Fibroblast of skin of back (primary cell): ENCODE measurements around the gene CHMP2B.
"Not testable (repeated sequence)": the region's sequence is repeated elsewhere in the genome, so short reads cannot be mapped to it uniquely, and the experiment has no call there.

Experiments
- DNase-seq: peaks from one replicate; pipeline ENCODE4 v3.0.0-alpha.2; 2013

CHMP2B gene

GRCh38 chr3:87233805-87234204 is 6.7 kb downstream of the CHMP2B start:
- no peak for DNase-seq

GRCh38 chr3:87236093-87236492 is 9.0 kb downstream of the CHMP2B start:
- no peak for DNase-seq

- no peak for DNase-seq
Observed at GRCh38 chr3:87246662-87247429, 19.7 kb downstream of the CHMP2B start.

GRCh38 chr3:87247430-87247773 is 20.3 kb downstream of the CHMP2B start:
- no peak for DNase-seq

- not testable (repeated sequence) for DNase-seq
Observed at GRCh38 chr3:87248231-87248630, 21.1 kb downstream of the CHMP2B start.

GRCh38 chr3:87248831-87249230 is 21.7 kb downstream of the CHMP2B start:
- no peak for DNase-seq

- no peak for DNase-seq
Observed at GRCh38 chr3:87250009-87250408, 22.9 kb downstream of the CHMP2B start.

GRCh38 chr3:87260270-87260669 is 33.2 kb downstream of the CHMP2B start:
- DNase-seq, result peak; percentile 56

GRCh38 chr3:87261925-87262324 is 34.8 kb downstream of the CHMP2B start:
- no peak for DNase-seq

- no peak for DNase-seq
Observed at GRCh38 chr3:87267953-87268645, 41.0 kb downstream of the CHMP2B start.

- DNase-seq, result peak; percentile 1
Observed at GRCh38 chr3:87268646-87269211, 41.6 kb downstream of the CHMP2B start.

GRCh38 chr3:87269723-87270122 is 42.6 kb downstream of the CHMP2B start:
- DNase-seq, result no peak

- peak; percentile 5 for DNase-seq
Observed at GRCh38 chr3:87270908-87271700, 44.0 kb downstream of the CHMP2B start.

- no peak for DNase-seq
Observed at GRCh38 chr3:87272718-87273341, 45.7 kb downstream of the CHMP2B start.

GRCh38 chr3:87276484-87276883 is 49.4 kb downstream of the CHMP2B start, which contains the start of gene POU1F1:
Gene POU1F1 (minus strand): TSS chr3:87276584. CDS start chr3:87276462, 122 bp downstream.
- no peak for DNase-seq

GRCh38 chr3:87287011-87287410 is 59.9 kb downstream of the CHMP2B start:
- peak; percentile 61 for DNase-seq

GRCh38 chr3:87288446-87288845 is 61.3 kb downstream of the CHMP2B start:
- DNase-seq, result no peak

- DNase-seq, result peak; percentile 48
Observed at GRCh38 chr3:87298111-87298718, 71.1 kb downstream of the CHMP2B start.

- DNase-seq, result not testable (repeated sequence)
Observed at GRCh38 chr3:87305031-87305430, 77.9 kb downstream of the CHMP2B start.
